Stimulated activated naive CD8-positive, alpha-beta T cell treated with anti-CD3 and anti-CD28 coated beads, Interleukin-15, Interleukin-2, amounts not matched to agents 100 U/mL and 50 U/mL, for 24 hours (primary cell): ENCODE data around the gene PLXNC1.

ENCODE experiments used
- ATAC-seq: fragments of 150-1000 bp; cut with Tn5 transposase; one replicate; pipeline ENCODE4 v1.10.0; 2021
- DNase-seq: peaks from one replicate; pipeline ENCODE4 v3.0.0; 2021

The PLXNC1 gene

GRCh38 chr12:94147991-94148738, at the start of gene PLXNC1:
PLXNC1 (plus strand) TSS chr12:94148577; CDS start chr12:94148972, 395 bp downstream.
- DNase-seq: peak; percentile 77
- peak; percentile 60 for ATAC-seq

DNA sequence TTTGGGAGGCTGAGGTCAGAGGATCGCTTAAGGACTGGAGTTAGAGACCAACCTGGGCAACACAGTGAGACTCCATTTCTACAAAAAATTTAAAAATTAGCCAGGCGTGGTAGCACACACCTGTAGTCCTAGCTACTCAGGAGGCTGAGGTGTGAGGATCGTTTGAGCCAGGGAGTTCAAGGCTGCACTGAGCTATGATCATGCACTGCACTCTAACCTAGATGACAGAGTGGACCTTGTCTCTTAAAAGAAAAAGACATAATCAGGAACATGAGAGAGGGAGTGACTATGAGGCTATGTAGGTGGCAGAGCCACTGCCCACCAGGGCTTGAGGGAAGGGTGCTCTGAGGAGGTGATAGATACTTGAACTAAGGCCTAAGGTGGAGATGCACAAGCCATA, 49.2 kb upstream of the PLXNC1 start:
- DNase-seq (no peak), ATAC-seq (no peak)

DNA sequence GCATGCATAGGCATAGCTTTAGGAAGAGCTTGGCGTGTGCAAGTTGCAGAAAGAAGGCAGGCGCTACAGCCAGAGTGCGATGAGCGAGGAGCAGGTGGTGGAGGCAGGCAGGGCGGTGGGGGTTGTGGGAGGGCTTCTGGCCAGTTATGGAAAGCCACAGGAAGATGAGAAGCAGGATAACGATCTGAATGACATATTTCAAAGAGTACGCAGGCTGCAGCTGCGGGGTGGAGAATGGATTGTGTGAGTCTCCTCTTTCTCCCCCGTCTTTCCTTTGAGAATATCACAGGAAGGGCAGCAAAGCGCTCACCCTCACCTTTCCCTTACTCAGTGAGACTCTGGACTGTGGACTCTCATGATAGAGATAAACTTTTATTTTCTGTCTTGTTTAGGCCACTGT, 48.7 kb upstream of the PLXNC1 start:
- no peak for ATAC-seq
- no peak for DNase-seq

DNA sequence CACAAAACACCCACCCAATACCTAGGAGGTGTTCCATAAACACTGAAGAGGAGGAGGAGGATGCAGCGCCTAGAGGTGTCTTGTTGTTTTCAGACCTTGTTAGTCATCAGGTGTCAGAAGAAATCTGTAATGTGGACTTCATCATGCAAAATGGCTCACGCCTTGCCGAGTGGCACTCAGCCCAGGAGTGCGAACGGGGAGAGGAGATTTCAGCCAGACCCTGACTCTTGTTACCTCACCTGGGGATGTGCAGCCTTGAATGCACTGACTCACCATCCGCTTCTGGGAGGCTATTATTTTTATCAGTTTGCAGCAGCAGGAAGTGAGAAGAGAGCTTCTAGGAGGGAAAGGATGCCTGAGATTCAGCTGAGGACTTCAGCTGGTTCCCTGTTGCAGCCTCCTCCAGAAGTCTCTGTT, 48.2 kb upstream of the PLXNC1 start:
- ATAC-seq: peak; percentile 20
- DNase-seq: no peak

DNA sequence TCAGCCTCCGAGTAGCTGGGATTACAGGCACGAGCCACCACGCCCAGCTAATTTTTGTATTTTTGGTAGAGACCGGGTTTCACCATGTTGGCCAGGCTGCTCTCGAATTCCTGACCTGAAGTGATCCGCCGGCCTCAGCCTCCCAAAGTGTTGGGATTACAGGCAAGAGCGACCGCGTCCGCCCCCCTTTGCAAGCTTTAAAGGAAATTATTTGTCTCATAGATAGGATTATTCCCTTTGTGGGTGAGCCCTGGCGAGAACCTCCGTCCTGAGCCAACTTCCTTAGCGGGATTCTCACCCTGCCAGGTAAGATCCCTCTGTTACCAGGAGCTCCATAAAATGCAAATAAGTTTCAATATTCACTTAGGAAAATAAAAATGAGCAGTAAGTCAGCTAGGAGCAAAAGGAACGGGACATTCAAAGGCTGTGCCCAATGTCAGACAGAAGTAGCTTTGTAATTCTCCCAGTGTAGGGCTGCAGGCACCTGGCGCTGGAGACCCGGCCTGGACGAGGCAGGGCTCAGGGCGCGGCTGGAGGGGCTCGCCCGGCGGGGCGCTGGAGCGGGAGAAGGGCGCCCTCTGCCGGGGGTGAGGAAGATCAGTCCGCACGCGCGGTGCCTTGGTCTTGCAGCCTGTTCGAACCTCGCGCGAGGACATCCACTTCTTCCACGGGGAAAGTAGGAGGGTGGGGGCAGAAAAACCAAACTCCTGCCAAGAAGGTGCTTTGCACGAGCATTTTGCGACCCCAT, 47.2 kb upstream of the PLXNC1 start:
- ATAC-seq: peak; percentile 71
- DNase-seq: peak; percentile 87

GRCh38 chr12:94101738-94102660, 46.4 kb upstream of the PLXNC1 start:
- DNase-seq (peak; percentile 81), ATAC-seq (peak; percentile 83)

- ATAC-seq (no peak), DNase-seq (no peak)
These were observed 44.4 kb upstream of the PLXNC1 start for GRCh38 chr12:94103986-94104385.

GRCh38 chr12:94107910-94108309, 40.5 kb upstream of the PLXNC1 start:
- ATAC-seq (no peak), DNase-seq (no peak)

- DNase-seq (peak; percentile 81), ATAC-seq (peak; percentile 95)
These were observed 39.2 kb upstream of the PLXNC1 start for GRCh38 chr12:94109160-94109559.

- no peak for ATAC-seq
- DNase-seq: no peak
These were observed 38.1 kb upstream of the PLXNC1 start for GRCh38 chr12:94110258-94110657.

DNA sequence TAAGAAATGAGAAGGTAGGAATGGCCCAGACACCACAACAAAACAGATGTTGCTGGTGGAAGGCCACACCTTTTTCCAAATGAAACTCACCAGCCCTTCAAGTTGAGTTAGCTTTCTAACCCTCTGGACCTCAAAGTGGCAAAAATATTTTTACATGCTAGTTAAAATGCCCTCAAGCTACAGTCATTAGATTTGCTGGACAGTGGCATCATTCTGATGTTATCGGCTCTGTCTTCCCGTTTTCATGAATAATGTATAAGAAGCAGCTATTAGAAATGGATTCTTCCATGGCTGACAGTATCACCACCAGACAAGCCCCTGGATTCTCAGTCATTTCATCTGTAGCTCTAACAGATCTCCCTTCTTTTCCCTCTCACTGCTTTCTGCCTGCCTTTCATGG, 37.1 kb upstream of the PLXNC1 start:
- ATAC-seq: no peak
- DNase-seq: no peak

DNA sequence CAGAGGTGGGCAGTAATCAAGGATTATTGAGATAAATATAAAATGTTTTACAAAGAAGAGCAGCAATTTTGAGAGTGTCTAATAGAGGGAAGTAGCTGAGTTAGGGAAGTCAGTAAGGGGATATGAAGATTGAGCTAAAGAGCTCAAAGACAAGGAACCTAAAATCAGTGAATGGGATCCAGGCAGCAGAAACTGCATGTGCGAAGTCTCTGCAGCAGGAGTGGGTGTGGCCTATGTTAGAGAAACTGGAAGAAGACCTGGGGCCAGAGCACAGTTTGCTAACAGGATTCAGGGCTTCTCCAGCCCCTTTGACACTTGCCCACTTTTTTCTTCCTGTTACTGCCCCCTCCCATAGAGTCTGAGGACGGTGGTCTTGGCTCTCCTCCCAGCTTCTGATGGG, 36.3 kb upstream of the PLXNC1 start:
- DNase-seq: no peak
- ATAC-seq: no peak

DNA sequence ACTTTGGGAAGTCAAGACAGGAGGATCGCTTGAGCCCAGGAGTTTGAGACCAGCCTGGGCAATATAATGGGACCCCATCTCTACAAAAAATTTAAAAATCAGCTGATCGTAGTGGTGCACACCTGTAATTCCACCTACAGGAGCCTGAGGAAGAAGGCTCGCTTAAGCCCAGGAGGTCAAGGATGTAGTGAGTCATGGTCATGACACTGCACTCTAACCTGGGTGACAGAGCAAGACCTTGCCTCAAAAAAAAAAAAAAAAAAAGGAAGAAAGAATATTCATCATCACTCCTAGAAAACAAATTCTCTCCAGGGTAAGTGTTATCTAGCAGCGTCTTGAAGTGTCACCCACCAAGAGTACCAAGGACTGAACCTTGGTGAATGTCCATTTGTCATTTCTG, 34.2 kb upstream of the PLXNC1 start:
- ATAC-seq (no peak), DNase-seq (no peak)

DNA sequence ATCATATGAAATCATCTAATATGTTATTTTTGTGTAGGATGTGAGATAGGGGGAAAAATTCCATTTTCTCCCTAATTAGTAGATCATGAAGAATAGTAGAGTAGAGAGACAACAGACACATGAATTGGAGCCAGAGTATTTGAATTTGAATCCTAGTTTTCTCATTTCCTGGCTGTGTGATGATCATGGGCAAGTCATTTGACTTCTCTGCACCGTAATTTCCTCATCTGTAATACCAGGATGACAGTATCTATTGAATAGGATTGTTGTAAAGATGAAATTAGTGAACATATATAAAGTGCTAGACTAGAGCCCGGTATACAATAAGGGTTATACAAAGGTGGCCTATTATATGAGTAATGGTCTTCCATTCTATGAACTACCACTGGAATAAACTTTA, 32.2 kb upstream of the PLXNC1 start:
- ATAC-seq (no peak), DNase-seq (no peak)

DNA sequence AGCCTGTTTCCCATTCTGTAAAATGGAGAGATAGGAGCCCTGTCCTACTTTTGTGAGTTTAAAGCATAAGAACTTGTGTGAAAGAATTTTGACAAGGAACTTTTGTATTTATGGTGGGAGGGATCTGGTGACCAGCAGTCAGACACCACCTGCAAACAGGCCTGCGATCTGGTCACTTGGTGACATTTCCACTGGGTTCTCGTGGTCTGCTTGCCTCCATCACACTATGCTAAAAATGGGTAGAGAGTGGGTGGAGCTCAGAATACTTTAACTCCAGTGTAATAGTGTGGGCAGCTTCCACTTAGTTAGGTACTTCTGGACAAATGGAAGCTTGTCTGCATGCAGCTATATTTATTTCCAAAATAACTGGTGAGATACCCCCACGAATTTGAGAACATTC, 26.5 kb upstream of the PLXNC1 start:
- no peak for ATAC-seq
- DNase-seq: no peak

- no peak for ATAC-seq
These were observed 25.8 kb upstream of the PLXNC1 start for GRCh38 chr12:94122591-94122990.

GRCh38 chr12:94123127-94123526, 25.2 kb upstream of the PLXNC1 start:
- DNase-seq (no peak), ATAC-seq (no peak)

More at GRCh38 chr12:94122591-94122990, 25.8 kb upstream of the PLXNC1 start:
- no peak for DNase-seq

- DNase-seq (no peak), ATAC-seq (no peak)
These were observed 22.3 kb upstream of the PLXNC1 start for GRCh38 chr12:94126067-94126466.

GRCh38 chr12:94127239-94128131, 20.9 kb upstream of the PLXNC1 start:
- no peak for ATAC-seq
- no peak for DNase-seq

- ATAC-seq (no peak), DNase-seq (no peak)
These were observed 20.1 kb upstream of the PLXNC1 start for GRCh38 chr12:94128280-94128679.
